ENCODE results near the gene RPS15A. TPM values are rescaled to one million over a fixed set of nuclear protein-coding genes. Genes with fewer than 3 reads are reported as not detected.

Gene RPS15A
- polyA plus RNA-seq, 1 donor from 2014 or later: 3,296 TPM

DNA sequence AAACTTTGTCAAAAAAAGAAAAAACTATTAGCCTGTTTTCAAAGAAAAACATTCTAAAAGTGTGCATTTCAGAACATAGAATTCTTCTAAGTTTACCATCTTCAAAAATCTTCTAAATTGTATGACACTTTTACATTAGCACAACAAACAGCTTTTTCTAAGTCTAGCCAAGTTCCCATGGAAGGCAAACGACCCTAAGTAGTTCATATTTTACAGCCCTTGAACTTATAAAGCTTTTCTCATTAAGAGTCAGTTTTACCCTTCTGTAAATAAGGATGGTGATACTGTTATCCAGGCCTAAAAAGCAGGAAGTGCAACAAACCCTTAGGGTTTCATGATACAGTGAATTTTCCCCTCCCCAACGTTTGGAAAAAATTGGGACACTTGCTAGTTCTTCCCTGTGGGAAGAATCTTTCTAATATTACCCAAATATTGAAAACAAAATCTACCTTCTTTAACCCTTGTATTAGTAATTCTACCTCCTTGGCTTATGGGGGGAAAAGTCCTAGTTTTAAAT is 15.2 kb upstream of the RPS15A start:
- no peak overlapping the region for H2AFZ ChIP-seq (ENCODE audit: low read depth, low read length)
- no peaks in the 10 kb centered on the region for H3K9me2 ChIP-seq (ENCODE audit: insufficient read depth, low read length)
- H3K79me2 ChIP-seq (replicated peaks; ENCODE audit: insufficient read depth, low read length): peaks cover 4% of the 10 kb centered on the region
- TF ChIP-seq POLR2AphosphoS5 (IDR thresholded peaks at IDR 0.05): no peak
- no peak for TF ChIP-seq EP300 (conservative IDR thresholded peaks at IDR 0.05; ENCODE audit: poor library complexity, severe bottlenecking)
- TF ChIP-seq SMC3 (conservative IDR thresholded peaks at IDR 0.05; ENCODE audit: poor library complexity): no peak
- no peak for TF ChIP-seq EZH2 (IDR thresholded peaks at IDR 0.05; ENCODE audit: borderline replicate concordance, insufficient read depth, low read length, poor library complexity, severe bottlenecking)
- TF ChIP-seq, protein P1, sequence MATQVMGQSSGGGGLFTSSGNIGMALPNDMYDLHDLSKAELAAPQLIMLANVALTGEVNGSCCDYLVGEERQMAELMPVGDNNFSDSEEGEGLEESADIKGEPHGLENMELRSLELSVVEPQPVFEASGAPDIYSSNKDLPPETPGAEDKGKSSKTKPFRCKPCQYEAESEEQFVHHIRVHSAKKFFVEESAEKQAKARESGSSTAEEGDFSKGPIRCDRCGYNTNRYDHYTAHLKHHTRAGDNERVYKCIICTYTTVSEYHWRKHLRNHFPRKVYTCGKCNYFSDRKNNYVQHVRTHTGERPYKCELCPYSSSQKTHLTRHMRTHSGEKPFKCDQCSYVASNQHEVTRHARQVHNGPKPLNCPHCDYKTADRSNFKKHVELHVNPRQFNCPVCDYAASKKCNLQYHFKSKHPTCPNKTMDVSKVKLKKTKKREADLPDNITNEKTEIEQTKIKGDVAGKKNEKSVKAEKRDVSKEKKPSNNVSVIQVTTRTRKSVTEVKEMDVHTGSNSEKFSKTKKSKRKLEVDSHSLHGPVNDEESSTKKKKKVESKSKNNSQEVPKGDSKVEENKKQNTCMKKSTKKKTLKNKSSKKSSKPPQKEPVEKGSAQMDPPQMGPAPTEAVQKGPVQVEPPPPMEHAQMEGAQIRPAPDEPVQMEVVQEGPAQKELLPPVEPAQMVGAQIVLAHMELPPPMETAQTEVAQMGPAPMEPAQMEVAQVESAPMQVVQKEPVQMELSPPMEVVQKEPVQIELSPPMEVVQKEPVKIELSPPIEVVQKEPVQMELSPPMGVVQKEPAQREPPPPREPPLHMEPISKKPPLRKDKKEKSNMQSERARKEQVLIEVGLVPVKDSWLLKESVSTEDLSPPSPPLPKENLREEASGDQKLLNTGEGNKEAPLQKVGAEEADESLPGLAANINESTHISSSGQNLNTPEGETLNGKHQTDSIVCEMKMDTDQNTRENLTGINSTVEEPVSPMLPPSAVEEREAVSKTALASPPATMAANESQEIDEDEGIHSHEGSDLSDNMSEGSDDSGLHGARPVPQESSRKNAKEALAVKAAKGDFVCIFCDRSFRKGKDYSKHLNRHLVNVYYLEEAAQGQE (IDR thresholded peaks at IDR 0.05; ENCODE audit: borderline replicate concordance): no peak
- TF ChIP-seq CTCF (IDR thresholded peaks at IDR 0.05; ENCODE audit: poor library complexity, severe bottlenecking): no peak
- no peak for TF ChIP-seq MXI1 (conservative IDR thresholded peaks at IDR 0.05; ENCODE audit: poor library complexity, severe bottlenecking)
- TF ChIP-seq TAF1 (IDR thresholded peaks at IDR 0.05; ENCODE audit: low read depth): no peak
- no peak for TF ChIP-seq RAD21 (conservative IDR thresholded peaks at IDR 0.05)
- H3K36me3 ChIP-seq (ENCODE audit: insufficient read depth, low read length): peaks cover 16% of the 10 kb centered on the region
- no peak overlapping the region for H3K27ac ChIP-seq (ENCODE audit: low read length)
- H3K27me3 ChIP-seq (ENCODE audit: insufficient read depth, low read depth, low read length): no peaks in the 10 kb centered on the region
- no peaks in the 10 kb centered on the region for H3K9me3 ChIP-seq (ENCODE audit: low read length)
- H3F3A ChIP-seq (ENCODE audit: insufficient read depth, low read length, poor library complexity, severe bottlenecking): no peaks in the 10 kb centered on the region
- no peak overlapping the region for H3K4me3 ChIP-seq (ENCODE audit: low read length)
- no peak overlapping the region for H3K4me2 ChIP-seq (ENCODE audit: low read length)
- H3K9ac ChIP-seq (ENCODE audit: low read length): no peak overlapping the region
- H4K20me1 ChIP-seq (ENCODE audit: insufficient read depth): no peaks in the 10 kb centered on the region

DNA sequence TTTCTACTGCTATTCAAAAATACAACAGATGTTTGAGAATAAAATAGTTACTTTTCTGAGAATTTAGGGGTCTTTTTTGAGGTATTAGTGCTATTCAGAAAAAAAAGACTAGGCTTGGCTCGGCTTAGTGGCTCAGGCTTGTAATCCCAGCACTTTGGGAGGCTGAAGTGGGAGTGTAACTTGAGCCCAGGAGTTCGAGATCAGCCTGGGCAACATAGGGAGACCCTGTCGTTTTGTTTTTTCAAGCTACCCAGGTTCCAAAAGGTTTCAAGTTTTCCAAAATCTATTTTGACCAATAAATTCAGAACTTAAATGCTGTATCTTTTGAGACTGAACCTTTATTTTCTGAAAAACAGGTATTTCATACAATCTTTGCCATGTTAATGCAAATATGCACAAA is 14.4 kb upstream of the RPS15A start:
- Histone ChIP-seq H3F3A (ENCODE audit: insufficient read depth, low read length, poor library complexity, severe bottlenecking) (no peaks in the 10 kb centered on the region), H3K4me2 (ENCODE audit: low read length) (no peak overlapping the region), H3K27me3 (ENCODE audit: insufficient read depth, low read depth, low read length) (no peaks in the 10 kb centered on the region), H3K4me3 (ENCODE audit: low read length) (no peak overlapping the region), H3K79me2 (replicated peaks; ENCODE audit: insufficient read depth, low read length) (peaks cover 12% of the 10 kb centered on the region), H3K9me3 (ENCODE audit: low read length) (no peaks in the 10 kb centered on the region), H2AFZ (ENCODE audit: low read depth, low read length) (no peak overlapping the region), H4K20me1 (ENCODE audit: insufficient read depth) (no peaks in the 10 kb centered on the region), H3K27ac (ENCODE audit: low read length) (no peak overlapping the region), H3K36me3 (ENCODE audit: insufficient read depth, low read length) (peaks cover 14% of the 10 kb centered on the region), H3K9me2 (ENCODE audit: insufficient read depth, low read length) (no peaks in the 10 kb centered on the region), H3K9ac (ENCODE audit: low read length) (no peak overlapping the region)
- TF ChIP-seq MXI1 (conservative IDR thresholded peaks at IDR 0.05; ENCODE audit: poor library complexity, severe bottlenecking) (no peak), SMC3 (conservative IDR thresholded peaks at IDR 0.05; ENCODE audit: poor library complexity) (no peak), EP300 (conservative IDR thresholded peaks at IDR 0.05; ENCODE audit: poor library complexity, severe bottlenecking) (no peak), POLR2AphosphoS5 (IDR thresholded peaks at IDR 0.05) (no peak), CTCF (IDR thresholded peaks at IDR 0.05; ENCODE audit: poor library complexity, severe bottlenecking) (no peak), EZH2 (IDR thresholded peaks at IDR 0.05; ENCODE audit: borderline replicate concordance, insufficient read depth, low read length, poor library complexity, severe bottlenecking) (no peak), TAF1 (IDR thresholded peaks at IDR 0.05; ENCODE audit: low read depth) (no peak), RAD21 (conservative IDR thresholded peaks at IDR 0.05) (no peak)
- TF ChIP-seq, protein P1 (IDR thresholded peaks at IDR 0.05; ENCODE audit: borderline replicate concordance): no peak
